Fibroblast of lung (primary cell): ENCODE results near the gene FBXO41. TPM values are rescaled to one million over a fixed set of nuclear protein-coding genes. Genes with fewer than 3 reads are reported as not detected.
A peak's percentile ranks its signal among the peaks of the same experiment; 100 is the strongest.

Experiments
- DNase-seq, 2 donors: peaks; one replicate each; pipeline versions ENCODE4 v3.0.0 to v3.0.0-alpha.2; 2010; ENCODE audit warnings: low read depth in 2 of 2
- H2AFZ ChIP-seq: 2 replicates; pipeline ENCODE4 v1.5.1; 2012; ENCODE audit warnings: low read length, control low read depth, inconsistent platforms
- H3K27ac ChIP-seq: 2 replicates; pipeline ENCODE4 v1.5.1; 2011; ENCODE audit warnings: low read length, control low read depth; ENCODE audit not compliant: insufficient read depth
- H3K27me3 ChIP-seq: 2 replicates; pipeline ENCODE4 v1.5.1; 2011; ENCODE audit warnings: mild to moderate bottlenecking, low read length; ENCODE audit not compliant: control insufficient read depth, insufficient read depth
- H3K36me3 ChIP-seq: 2 replicates; pipeline ENCODE4 v1.5.1; 2011; ENCODE audit warnings: low read length; ENCODE audit not compliant: control insufficient read depth, insufficient read depth
- H3K4me1 ChIP-seq: 2 replicates; pipeline ENCODE4 v1.5.1; 2011; ENCODE audit warnings: low read length; ENCODE audit not compliant: control insufficient read depth, insufficient read depth; ENCODE audit errors: extremely low read depth
- H3K4me2 ChIP-seq: 2 replicates; pipeline ENCODE4 v1.5.1; 2011; ENCODE audit warnings: low read length, control low read depth; ENCODE audit not compliant: insufficient read depth; ENCODE audit errors: extremely low read depth
- H3K4me3 ChIP-seq, 4 experiments: fragments of 200-600 bp in 1 of 4; sonication (generic) in 1 of 4; replicated peaks in 1 of 4; 2 replicates each; pipeline ENCODE4 v1.5.1; 2011 to 2016; ENCODE audit warnings: low read length in 4 of 4, low read depth in 3 of 4, mild to moderate bottlenecking in 3 of 4, control low read depth in 2 of 4, inconsistent platforms in 1 of 4, mixed read lengths in 1 of 4; ENCODE audit not compliant: insufficient read depth in 1 of 4; ENCODE audit errors: control extremely low read depth in 1 of 4
- H3K79me2 ChIP-seq: 2 replicates; pipeline ENCODE4 v1.5.1; 2012; ENCODE audit warnings: mild to moderate bottlenecking, low read length, inconsistent platforms; ENCODE audit not compliant: control insufficient read depth, insufficient read depth
- H3K9ac ChIP-seq: 2 replicates; pipeline ENCODE4 v1.5.1; 2011; ENCODE audit warnings: mild to moderate bottlenecking, low read length, control low read depth; ENCODE audit not compliant: insufficient read depth
- H3K9me3 ChIP-seq: 2 replicates; pipeline ENCODE4 v1.5.1; 2012; ENCODE audit warnings: low read depth, low read length; ENCODE audit not compliant: control insufficient read depth, insufficient read depth
- H4K20me1 ChIP-seq: 2 replicates; pipeline ENCODE4 v1.5.1; 2011; ENCODE audit warnings: low read length; ENCODE audit not compliant: control insufficient read depth, insufficient read depth; ENCODE audit errors: extremely low read depth
- EZH2 ChIP-seq: IDR thresholded peaks from 2 replicates; pipeline ENCODE4 v1.5.1; 2012; ENCODE audit warnings: low read length, control low read depth, mild to moderate bottlenecking; ENCODE audit errors: missing control alignments
- polyA plus RNA-seq, 2 donors: library from polyadenylated mRNA; depleted of rRNA in 1 of 2; stranded (reverse) in 1 of 2; unstranded in 1 of 2; fragments of >200 nt; gene quantifications; 2 replicates each; pipeline ENCODE4 v1.2.1, GENCODE V29; 2011 to 2012; ENCODE audit warnings: missing spikeins in 1 of 2
- total RNA-seq: library from RNA; depleted of rRNA; stranded (reverse); fragments of >200 nt; gene quantifications from 2 replicates; pipeline ENCODE4 v1.2.1, GENCODE V29; 2014
- TF ChIP-seq, protein P1 (sequence below), 2 donors: IDR thresholded peaks in 1 of 2; conservative IDR thresholded peaks in 1 of 2; 1 replicate in 1 of 2; 2 replicates in 1 of 2; pipeline ENCODE4 v1.5.1; 2011 to 2012; ENCODE audit warnings: low read length in 2 of 2, control low read depth in 1 of 2, inconsistent platforms in 1 of 2, low read depth in 1 of 2, mild to moderate bottlenecking in 1 of 2

Gene FBXO41
- total and polyA plus RNA-seq, 2 donors (not counting 1 experiment from before 2014, with no cell fraction given) = 0.51 to 1.2 TPM

- H3K79me2 ChIP-seq = no peaks in the 10 kb centered on the region
- H2AFZ ChIP-seq = no peak overlapping the region
- no peak overlapping the region for H3K9ac ChIP-seq
- H3K36me3 ChIP-seq = no peaks in the 10 kb centered on the region
- no peak overlapping the region for H3K4me3 ChIP-seq
- DNase-seq = peak in 1 of 2 donors; percentile 32
- no peak overlapping the region for H3K27ac ChIP-seq
- TF ChIP-seq, protein P1, sequence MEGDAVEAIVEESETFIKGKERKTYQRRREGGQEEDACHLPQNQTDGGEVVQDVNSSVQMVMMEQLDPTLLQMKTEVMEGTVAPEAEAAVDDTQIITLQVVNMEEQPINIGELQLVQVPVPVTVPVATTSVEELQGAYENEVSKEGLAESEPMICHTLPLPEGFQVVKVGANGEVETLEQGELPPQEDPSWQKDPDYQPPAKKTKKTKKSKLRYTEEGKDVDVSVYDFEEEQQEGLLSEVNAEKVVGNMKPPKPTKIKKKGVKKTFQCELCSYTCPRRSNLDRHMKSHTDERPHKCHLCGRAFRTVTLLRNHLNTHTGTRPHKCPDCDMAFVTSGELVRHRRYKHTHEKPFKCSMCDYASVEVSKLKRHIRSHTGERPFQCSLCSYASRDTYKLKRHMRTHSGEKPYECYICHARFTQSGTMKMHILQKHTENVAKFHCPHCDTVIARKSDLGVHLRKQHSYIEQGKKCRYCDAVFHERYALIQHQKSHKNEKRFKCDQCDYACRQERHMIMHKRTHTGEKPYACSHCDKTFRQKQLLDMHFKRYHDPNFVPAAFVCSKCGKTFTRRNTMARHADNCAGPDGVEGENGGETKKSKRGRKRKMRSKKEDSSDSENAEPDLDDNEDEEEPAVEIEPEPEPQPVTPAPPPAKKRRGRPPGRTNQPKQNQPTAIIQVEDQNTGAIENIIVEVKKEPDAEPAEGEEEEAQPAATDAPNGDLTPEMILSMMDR (conservative IDR thresholded peaks at IDR 0.05 in 1 of 2, IDR thresholded peaks at IDR 0.05 in 1 of 2; ENCODE audit: low read depth in 1 of 2, low read length in 2 of 2) = no peak
- TF ChIP-seq EZH2 = no peak
- no peaks in the 10 kb centered on the region for H3K4me1 ChIP-seq
- H3K27me3 ChIP-seq = peaks cover 28% of the 10 kb centered on the region
- H3K4me2 ChIP-seq = no peak overlapping the region
- no peaks in the 10 kb centered on the region for H3K9me3 ChIP-seq
- H4K20me1 ChIP-seq = no peaks in the 10 kb centered on the region
Measured at GRCh38 chr2:73205611-73206010, 78.7 kb downstream of the FBXO41 start.

Other genes with a start within 250 kb of the FBXO41 start
- gene SFXN5, start 212.8 kb downstream of the FBXO41 start, total RNA-seq = 10.0 and 13.9 TPM in 2 replicates
- gene SFXN5, start 212.8 kb downstream of the FBXO41 start, polyA plus RNA-seq = 5.8 and 11.0 TPM in 2 replicates
- 22.3 and 35.0 TPM in 2 replicates for gene RAB11FIP5, start 171.5 kb downstream of the FBXO41 start, total RNA-seq
- gene RAB11FIP5, start 171.5 kb downstream of the FBXO41 start, polyA plus RNA-seq = 27.7 TPM in 2 replicates
- not detected in 2 replicates for gene NOTO, start 81.9 kb downstream of the FBXO41 start, total RNA-seq
- gene NOTO, start 81.9 kb downstream of the FBXO41 start, polyA plus RNA-seq = not detected in 2 replicates
- 18.0 and 19.0 TPM in 2 replicates for gene SMYD5, start 70.2 kb downstream of the FBXO41 start, total RNA-seq
- gene SMYD5, start 70.2 kb downstream of the FBXO41 start, polyA plus RNA-seq = 16.9 and 18.5 TPM in 2 replicates
- 6.7 and 11.7 TPM in 2 replicates for gene PRADC1, start 51.2 kb downstream of the FBXO41 start, total RNA-seq
- 12.3 and 17.6 TPM in 2 replicates for gene PRADC1, start 51.2 kb downstream of the FBXO41 start, polyA plus RNA-seq
- gene CCT7, start 50.2 kb downstream of the FBXO41 start, total RNA-seq = 262 and 299 TPM in 2 replicates
- gene CCT7, start 50.2 kb downstream of the FBXO41 start, polyA plus RNA-seq = 233 and 319 TPM in 2 replicates
- gene EGR4, start 9.1 kb upstream of the FBXO41 start, total RNA-seq = under 0.01 TPM in 1 of 2 replicates, not detected in the other
- not detected in 2 replicates for gene EGR4, start 9.1 kb upstream of the FBXO41 start, polyA plus RNA-seq
- gene ALMS1, start 101.4 kb upstream of the FBXO41 start, total RNA-seq = 12.3 and 13.4 TPM in 2 replicates
- gene ALMS1, start 101.4 kb upstream of the FBXO41 start, polyA plus RNA-seq = 6.8 and 7.5 TPM in 2 replicates